NB4 (cell line): ENCODE results near the gene SEMA4B.
A peak's percentile ranks its signal among the peaks of the same experiment; 100 is the strongest.
"Not testable (repeated sequence)": the region's sequence is repeated elsewhere in the genome, so short reads cannot be mapped to it uniquely, and the experiment has no call there.

Source experiments
- DNase-seq: peaks from one replicate; pipeline ENCODE4 v3.0.0; 2010; ENCODE audit warnings: low read depth
- H3K4me3 ChIP-seq: one replicate; pipeline ENCODE4 v1.5.1; 2011; ENCODE audit warnings: mild to moderate bottlenecking, low read depth, low read length, moderate library complexity
- CTCF ChIP-seq: IDR thresholded peaks from one replicate; pipeline ENCODE4 v1.5.1; 2012; ENCODE audit warnings: low read depth, low read length
- MAX ChIP-seq: IDR thresholded peaks from 2 replicates; pipeline ENCODE4 v1.6.1; 2011; ENCODE audit warnings: low read depth, low read length
- MYC ChIP-seq: IDR thresholded peaks from 2 replicates; pipeline ENCODE4 v1.6.1; 2011; ENCODE audit warnings: low read depth, low read length
- POLR2A ChIP-seq: IDR thresholded peaks from 2 replicates; pipeline ENCODE4 v1.6.1; 2011; ENCODE audit warnings: mild to moderate bottlenecking; ENCODE audit not compliant: insufficient read length; ENCODE audit errors: extremely low read depth

Gene SEMA4B

DNA sequence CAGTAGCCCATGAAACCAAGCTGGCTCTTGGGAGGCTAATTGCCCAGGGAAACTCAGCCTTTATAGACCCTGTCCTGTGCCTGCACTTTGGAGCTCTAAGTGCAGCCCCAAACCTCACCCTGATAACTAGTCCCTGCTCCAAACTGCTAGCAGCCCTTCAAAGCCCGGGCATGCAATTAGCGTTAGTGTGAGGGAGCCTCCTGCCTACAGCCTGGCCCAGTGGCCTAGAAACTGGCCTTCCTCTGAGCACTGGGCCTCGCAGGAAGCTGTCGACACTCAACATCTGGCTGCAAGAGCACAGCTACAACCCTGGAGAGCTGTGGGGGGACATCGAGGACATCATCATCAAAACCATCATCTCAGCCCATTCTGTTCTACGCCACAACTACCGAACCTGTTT, 56.6 kb downstream of the SEMA4B start:
- H3K4me3 ChIP-seq, result no peak overlapping the region
- no peak for DNase-seq
- TF ChIP-seq POLR2A (no peak), MAX (no peak), CTCF (no peak), MYC (no peak)

- no peak for DNase-seq
Measured at GRCh38 chr15:90259524-90259923, 58.4 kb downstream of the SEMA4B start.

DNA sequence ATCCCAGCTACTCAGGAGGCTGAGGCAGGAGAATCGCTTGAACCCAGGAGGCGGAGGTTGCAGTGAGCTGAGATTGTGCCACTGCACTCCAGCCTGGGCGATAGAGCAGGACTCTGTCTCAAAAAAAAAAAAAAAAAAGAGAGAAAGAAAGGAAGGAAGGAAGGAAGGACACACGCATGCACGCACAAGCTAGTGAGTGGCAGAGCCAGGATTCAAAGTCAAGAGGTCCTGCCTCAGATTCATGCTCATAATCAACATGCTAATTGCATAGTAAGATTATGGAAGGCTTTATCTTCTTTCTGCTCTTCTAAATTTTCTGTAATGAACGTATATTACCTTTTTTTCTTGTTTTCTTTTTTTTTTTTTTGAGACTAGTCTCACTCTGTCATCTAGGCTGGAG, 59.6 kb downstream of the SEMA4B start:
- H3K4me3 ChIP-seq, DNase-seq: not testable (repeated sequence)

More at GRCh38 chr15:90259524-90259923, 58.4 kb downstream of the SEMA4B start:
- no peak overlapping the region for H3K4me3 ChIP-seq
- no peak for TF ChIP-seq MAX
- no peak for TF ChIP-seq POLR2A
- TF ChIP-seq CTCF, result no peak

DNA sequence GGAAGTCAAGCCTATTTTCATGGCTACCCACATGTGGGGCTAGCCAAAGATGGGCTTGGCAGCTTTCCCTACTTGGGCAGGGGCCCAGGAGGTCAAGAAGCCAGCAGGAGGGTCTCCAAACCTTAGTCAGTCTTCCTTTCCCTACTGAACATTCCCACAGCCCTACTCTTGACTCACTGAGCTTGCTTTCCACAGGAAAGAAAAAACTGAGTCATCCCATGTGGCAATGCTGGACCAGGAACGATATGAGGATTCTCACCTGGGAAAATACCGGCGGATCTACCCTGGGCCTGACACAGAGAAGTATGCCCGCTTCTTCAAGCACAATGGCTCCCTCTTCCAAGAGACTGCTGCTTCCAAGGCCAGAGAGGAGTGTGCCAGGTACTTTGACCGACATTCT, 60.7 kb downstream of the SEMA4B start:
- TF ChIP-seq MAX (no peak), POLR2A (no peak), CTCF (no peak), MYC (no peak)
- no peak overlapping the region for H3K4me3 ChIP-seq
- DNase-seq, result no peak

DNA sequence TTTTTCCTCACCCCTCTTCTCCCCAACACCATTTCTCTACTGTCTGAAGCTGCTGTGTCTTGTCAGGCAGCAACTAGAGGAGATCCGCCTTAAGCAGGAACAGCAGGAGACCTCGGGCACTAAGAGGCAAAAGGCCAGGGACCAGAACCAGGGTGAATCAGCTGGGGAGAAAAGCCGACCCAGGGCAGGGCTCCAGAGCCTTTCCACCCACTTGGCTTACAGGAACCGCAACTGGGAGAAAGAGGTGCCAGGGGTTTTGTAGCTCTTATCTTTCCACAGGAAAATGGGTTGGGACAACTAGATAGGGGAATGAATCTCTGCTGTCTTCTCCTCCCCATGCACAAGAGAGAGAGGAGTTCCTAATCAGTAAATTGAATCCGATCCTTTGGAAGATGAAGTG, 61.3 kb downstream of the SEMA4B start:
- no peak overlapping the region for H3K4me3 ChIP-seq
- TF ChIP-seq POLR2A (no peak), CTCF (no peak)
- no peak for DNase-seq

DNA sequence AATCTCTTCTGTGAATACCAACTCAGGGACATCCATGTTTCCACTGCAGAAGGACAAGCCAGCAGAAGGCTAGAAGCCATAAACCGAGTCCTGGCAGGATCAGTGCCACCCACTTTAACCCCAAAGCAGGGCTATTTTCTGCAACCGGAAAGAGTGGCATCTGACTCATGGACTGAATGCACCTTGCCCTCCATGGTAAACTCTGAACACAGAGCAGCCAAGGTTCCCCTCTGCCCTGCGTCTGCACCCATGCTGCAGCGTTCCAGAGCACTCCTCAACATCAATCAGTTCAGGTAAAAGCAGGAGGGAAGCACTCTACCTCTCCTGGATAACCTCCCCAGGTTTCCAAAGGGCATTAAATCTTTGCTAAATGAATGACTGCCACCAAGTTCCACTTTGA, 63.5 kb downstream of the SEMA4B start:
- TF ChIP-seq CTCF (no peak), MYC (no peak), MAX (no peak), POLR2A (no peak)
- H3K4me3 ChIP-seq, result peak overlapping the region; percentile 97
- peak; percentile 60 for DNase-seq
